ENCODE results near the gene ANGPT4.

ANGPT4 gene

DNA sequence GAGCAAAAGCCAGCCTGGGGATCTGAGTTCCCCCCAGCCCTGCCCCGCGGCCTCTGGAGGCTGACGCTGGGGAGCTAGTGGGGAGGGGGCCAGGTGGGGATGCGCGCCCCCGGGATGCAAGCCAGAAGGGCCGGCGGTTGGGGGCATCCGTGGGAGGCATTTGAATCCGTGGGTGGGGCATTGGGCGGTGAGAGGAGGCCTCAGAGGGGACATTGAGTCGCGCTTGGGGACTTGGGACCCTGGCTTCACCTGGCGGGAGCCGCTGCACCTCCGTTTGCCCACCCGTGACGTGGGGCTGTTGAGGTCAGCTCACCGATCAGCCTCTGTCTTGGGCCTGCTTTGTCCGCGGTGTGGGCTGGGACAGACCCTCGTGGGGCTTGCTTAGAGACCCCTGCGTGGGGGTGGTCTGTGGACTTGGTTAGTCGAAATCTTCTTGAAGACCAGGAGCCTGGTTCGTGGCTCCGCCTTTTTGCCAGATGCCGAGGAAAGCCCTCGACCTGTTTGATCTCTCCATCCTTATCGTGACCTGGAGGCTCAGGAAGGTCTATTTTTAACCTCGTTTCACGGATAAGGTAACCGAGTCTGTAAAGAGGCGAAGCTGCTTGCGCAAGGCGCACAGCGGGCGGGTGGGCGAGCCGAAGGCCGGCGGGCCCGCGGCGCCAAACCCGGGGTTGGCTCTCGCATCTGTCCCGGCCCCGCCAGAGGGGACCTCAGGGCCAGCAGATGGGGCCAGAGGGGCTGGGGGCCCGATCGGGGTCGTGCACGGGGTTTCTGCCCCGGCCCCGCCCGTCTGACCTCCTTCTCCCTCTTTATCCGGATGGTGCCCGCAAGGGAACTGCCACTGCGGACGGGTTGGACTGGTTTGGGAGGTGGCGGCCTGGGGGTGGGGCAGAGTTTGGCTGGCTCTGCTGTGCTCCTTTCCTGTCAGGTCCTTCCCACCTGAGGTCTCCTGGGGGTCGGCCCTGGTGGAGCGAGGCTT, 74.3 kb downstream of the ANGPT4 start:
- no peak for DNase-seq (ENCODE audit: low read depth)
- peak overlapping the region; percentile 58 for H3K4me3 ChIP-seq (ENCODE audit: low read length)
- TF ChIP-seq, protein P1, sequence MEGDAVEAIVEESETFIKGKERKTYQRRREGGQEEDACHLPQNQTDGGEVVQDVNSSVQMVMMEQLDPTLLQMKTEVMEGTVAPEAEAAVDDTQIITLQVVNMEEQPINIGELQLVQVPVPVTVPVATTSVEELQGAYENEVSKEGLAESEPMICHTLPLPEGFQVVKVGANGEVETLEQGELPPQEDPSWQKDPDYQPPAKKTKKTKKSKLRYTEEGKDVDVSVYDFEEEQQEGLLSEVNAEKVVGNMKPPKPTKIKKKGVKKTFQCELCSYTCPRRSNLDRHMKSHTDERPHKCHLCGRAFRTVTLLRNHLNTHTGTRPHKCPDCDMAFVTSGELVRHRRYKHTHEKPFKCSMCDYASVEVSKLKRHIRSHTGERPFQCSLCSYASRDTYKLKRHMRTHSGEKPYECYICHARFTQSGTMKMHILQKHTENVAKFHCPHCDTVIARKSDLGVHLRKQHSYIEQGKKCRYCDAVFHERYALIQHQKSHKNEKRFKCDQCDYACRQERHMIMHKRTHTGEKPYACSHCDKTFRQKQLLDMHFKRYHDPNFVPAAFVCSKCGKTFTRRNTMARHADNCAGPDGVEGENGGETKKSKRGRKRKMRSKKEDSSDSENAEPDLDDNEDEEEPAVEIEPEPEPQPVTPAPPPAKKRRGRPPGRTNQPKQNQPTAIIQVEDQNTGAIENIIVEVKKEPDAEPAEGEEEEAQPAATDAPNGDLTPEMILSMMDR (conservative IDR thresholded peaks at IDR 0.05; ENCODE audit: low read depth, low read length) = no peak

DNA sequence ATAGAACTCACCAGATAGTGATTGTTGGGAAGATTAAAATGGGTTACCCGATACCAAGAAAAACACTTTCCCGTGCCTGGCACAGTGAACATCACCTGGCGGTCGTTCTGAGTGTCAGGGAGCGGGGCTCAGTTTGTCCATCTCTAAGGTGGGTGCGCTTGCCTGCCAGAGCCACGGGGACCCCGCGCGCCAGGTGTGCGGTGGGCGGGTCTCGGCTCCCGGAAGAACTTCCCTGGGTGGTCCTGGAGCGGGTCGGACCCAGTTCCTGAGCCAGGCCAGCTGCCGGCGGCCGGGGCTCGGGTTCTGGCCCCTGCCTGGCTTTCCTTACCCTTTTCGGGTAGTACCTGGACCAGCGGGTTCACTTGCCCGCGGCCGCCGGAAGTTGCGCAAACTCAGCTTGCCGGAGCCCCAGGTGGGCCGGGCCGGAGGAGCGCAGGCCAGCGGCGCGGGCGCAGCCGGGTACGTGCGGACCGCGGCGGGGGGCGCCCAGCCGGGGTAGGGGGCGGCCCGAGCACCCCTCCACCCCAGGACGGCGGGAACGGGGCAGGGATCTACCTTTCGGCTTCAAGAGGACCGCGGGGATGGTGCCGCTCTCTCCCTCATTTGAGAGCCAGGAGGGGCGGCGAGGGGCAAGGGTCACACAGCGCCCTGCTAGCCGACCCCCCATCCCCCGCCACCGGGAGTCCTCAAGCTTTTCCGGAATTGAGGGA, 75.1 kb downstream of the ANGPT4 start:
- peak overlapping the region; percentile 58 for H3K4me3 ChIP-seq (ENCODE audit: low read length)
- TF ChIP-seq, protein P1 (conservative IDR thresholded peaks at IDR 0.05; ENCODE audit: low read depth, low read length) = no peak
- no peak for DNase-seq (ENCODE audit: low read depth)

DNA sequence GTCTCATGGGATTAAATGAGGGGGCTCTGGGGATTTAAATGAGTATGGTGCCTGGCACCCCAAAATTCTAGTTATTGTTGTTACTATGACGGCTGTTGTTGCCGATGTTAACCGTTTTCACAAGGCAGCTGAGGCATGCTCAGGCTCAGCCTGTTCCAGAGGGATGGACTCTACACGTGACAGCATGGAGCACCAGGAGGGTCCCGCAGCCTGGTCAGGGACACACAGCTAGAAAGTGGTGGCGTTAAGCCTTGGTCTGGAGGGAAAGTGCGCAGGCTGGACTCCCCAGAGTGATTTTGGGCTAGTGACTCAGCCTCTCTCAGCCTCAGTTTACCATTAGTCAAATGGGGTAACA, 75.7 kb downstream of the ANGPT4 start:
- H3K4me3 ChIP-seq (ENCODE audit: low read length) = no peak overlapping the region
- DNase-seq (ENCODE audit: low read depth) = no peak
- TF ChIP-seq, protein P1 (conservative IDR thresholded peaks at IDR 0.05; ENCODE audit: low read depth, low read length) = no peak

DNA sequence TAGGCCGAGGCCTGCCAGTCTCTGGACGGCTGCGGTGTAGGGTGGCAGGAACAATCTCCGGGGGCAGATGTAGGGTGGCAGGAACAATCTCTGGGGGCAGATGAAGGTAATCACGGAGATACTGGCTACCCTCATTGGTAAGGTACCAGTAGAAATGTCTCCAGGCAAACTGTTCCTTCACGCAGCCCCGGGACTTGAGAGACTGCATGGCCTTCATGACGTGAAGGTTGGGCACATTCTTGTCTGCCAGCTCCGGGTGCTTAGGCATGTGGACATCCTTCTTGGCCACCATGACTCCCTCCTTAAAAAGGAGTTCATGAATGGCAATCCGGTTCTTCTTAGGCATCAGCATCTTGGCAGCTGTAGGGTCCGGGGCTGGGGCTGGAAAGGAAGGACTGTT, 76.5 kb downstream of the ANGPT4 start:
- no peak overlapping the region for H3K4me3 ChIP-seq (ENCODE audit: low read length)
- TF ChIP-seq, protein P1 (conservative IDR thresholded peaks at IDR 0.05; ENCODE audit: low read depth, low read length) = no peak
- no peak for DNase-seq (ENCODE audit: low read depth)

DNA sequence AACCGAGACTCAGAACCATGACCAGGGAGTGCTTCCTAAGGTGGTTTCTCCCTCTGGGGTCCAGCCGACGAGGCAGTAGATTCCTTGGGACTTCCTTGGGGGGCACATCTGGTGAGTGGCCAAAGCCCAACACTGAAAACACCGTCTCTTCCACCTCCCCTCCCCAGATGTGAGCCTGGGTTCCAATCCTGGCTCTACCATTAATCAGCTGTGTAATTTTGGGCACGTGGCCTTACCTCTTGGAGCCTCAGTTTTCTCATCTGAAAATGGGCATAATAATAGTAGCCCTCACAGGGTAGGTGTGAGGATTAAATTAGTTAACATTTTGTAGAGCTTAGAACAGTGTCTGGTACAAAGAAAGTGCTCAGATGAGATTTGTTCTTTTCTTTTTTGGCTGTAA, 77.1 kb downstream of the ANGPT4 start:
- H3K4me3 ChIP-seq (ENCODE audit: low read length) = no peak overlapping the region
- TF ChIP-seq, protein P1 (conservative IDR thresholded peaks at IDR 0.05; ENCODE audit: low read depth, low read length) = no peak
- DNase-seq (ENCODE audit: low read depth) = no peak

DNA sequence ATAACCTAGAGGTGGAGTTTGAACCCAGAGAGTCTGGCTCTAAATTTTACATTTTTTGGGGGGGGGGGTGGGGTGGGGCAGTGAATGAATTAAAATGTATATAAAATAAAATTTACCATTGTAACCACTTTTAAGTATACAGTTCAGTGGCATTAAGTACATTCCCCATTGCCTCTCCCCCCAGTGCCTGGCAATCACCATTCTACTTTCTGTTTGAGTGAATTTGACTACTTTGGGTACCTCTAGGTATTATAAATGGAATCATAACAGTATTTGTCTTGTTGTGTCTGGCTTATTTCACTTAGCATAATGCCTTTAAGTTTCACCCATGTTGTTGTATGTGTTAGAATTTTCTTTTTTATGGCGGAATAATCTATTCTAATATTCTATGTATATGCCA, 79.9 kb downstream of the ANGPT4 start:
- TF ChIP-seq, protein P1 (conservative IDR thresholded peaks at IDR 0.05; ENCODE audit: low read depth, low read length) = no peak
- H3K4me3 ChIP-seq (ENCODE audit: low read length) = no peak overlapping the region

More for the DNA sequence above, 79.9 kb downstream of the ANGPT4 start:
- no peak for DNase-seq (ENCODE audit: low read depth)
